Panc1 (cell line): Measurements from ENCODE around the gene ABCC1. TPM values are rescaled to one million over a fixed set of nuclear protein-coding genes. Genes with fewer than 3 reads are reported as not detected.

ENCODE experiments used
- ATAC-seq: fragments of 200-7000 bp; cut with Tn5 transposase; 2 replicates; pipeline ENCODE4 v1.9.1; 2020; ENCODE audit warnings: mild to moderate bottlenecking, moderate library complexity
- BruUV-seq: library from RNA; stranded (reverse); fragments of 400-500 nt; replicated peaks from 2 replicates; lab custom pipeline; 2021; lab: Mats Ljungman, UMichigan
- CTCF ChIA-PET: fragments of 300-600 bp; sonication (Branson Sonifier 250); formaldehyde crosslinking; loops from one replicate; lab custom pipeline; 2022; ENCODE audit warnings: antibody characterized with exemption; lab: Charles Lee
- POLR2A ChIA-PET: fragments of 300-600 bp; sonication (Branson Sonifier 250); formaldehyde crosslinking; loops from one replicate; lab custom pipeline; 2022; ENCODE audit warnings: antibody characterized with exemption; lab: Charles Lee
- DNase-seq: peaks from one replicate; pipeline ENCODE4 v3.0.0-alpha.2; 2010; ENCODE audit warnings: low read depth, low spot score
- H3K27ac ChIP-seq: 2 replicates; pipeline ENCODE4 v1.5.1; 2011; ENCODE audit warnings: mild to moderate bottlenecking, low read length, inconsistent platforms
- H3K27me3 ChIP-seq: fragments of 200-500 bp; sonication (Bioruptor generic); 2 replicates; pipeline ENCODE4 v1.6.0; 2014; ENCODE audit warnings: low read length, inconsistent platforms; ENCODE audit not compliant: control insufficient read depth, insufficient read depth
- H3K36me3 ChIP-seq: fragments of 200-500 bp; sonication (Bioruptor generic); 2 replicates; pipeline ENCODE4 v1.5.1; 2014; ENCODE audit warnings: inconsistent platforms, mild to moderate bottlenecking, low read length, moderate library complexity; ENCODE audit not compliant: control insufficient read depth, insufficient read depth
- H3K4me1 ChIP-seq: 2 replicates; pipeline ENCODE4 v1.5.1; 2011; ENCODE audit warnings: inconsistent platforms, mild to moderate bottlenecking, low read length, moderate library complexity; ENCODE audit not compliant: control insufficient read depth, insufficient read depth
- H3K4me3 ChIP-seq, 2 experiments: 2 replicates each; pipeline ENCODE4 v1.5.1; 2011 to 2012; ENCODE audit warnings: low read depth in 2 of 2, low read length in 2 of 2, mild to moderate bottlenecking in 2 of 2, inconsistent platforms in 1 of 2, moderate library complexity in 1 of 2
- H3K9me3 ChIP-seq: fragments of 200-500 bp; sonication (Bioruptor generic); 2 replicates; pipeline ENCODE4 v1.5.1; 2014; ENCODE audit warnings: low read depth, mild to moderate bottlenecking, inconsistent platforms, low read length, moderate library complexity; ENCODE audit not compliant: control insufficient read depth, insufficient read depth
- CTCF ChIP-seq: fragments of 450-650 bp; IDR thresholded peaks from 2 replicates; pipeline ENCODE4 v1.5.1; 2017; ENCODE audit warnings: mild to moderate bottlenecking
- POLR2AphosphoS5 ChIP-seq: IDR thresholded peaks from 2 replicates; pipeline ENCODE4 v1.6.1; 2012; ENCODE audit warnings: mild to moderate bottlenecking, low read depth, low read length, moderate library complexity
- SIN3A ChIP-seq: IDR thresholded peaks from 2 replicates; pipeline ENCODE4 v1.6.1; 2012; ENCODE audit warnings: low read depth, mild to moderate bottlenecking, low read length, moderate library complexity, borderline replicate concordance; ENCODE audit not compliant: insufficient read depth
- TCF7L2 ChIP-seq: IDR thresholded peaks from 2 replicates; pipeline ENCODE4 v1.6.1; 2011; ENCODE audit warnings: mild to moderate bottlenecking, low read depth, low read length, inconsistent platforms
- in situ Hi-C: cut with HindIII; loops from 2 replicates; pipeline ENCODE4 v1.10.0; 2016; ENCODE audit warnings: low sequenced_read_pairs, low pct_unique_long_range_greater_than_20kb
- intact Hi-C: fragments of 100-400 bp; cut with micrococcal nuclease; formaldehyde crosslinking; loops from one replicate; pipeline ENCODE4 v1.10.0; 2022; ENCODE audit not compliant: unreplicated experiment
- total RNA-seq: library from RNA; stranded (reverse); gene quantifications from one replicate; pipeline ENCODE4 v1.2.1, GENCODE V29; 2021; ENCODE audit not compliant: unreplicated experiment
- TF ChIP-seq, protein P1 (sequence below), 2 experiments: IDR thresholded peaks; 2 replicates each; pipeline ENCODE4 v1.6.1; 2011 to 2012; ENCODE audit warnings: low read depth in 2 of 2, control low read depth in 1 of 2, low read length in 1 of 2, mild to moderate bottlenecking in 1 of 2, moderate library complexity in 1 of 2; ENCODE audit not compliant: insufficient read depth in 1 of 2

The ABCC1 gene
- total RNA-seq, 1 experiment from 2014 or later, result 296 TPM

DNA sequence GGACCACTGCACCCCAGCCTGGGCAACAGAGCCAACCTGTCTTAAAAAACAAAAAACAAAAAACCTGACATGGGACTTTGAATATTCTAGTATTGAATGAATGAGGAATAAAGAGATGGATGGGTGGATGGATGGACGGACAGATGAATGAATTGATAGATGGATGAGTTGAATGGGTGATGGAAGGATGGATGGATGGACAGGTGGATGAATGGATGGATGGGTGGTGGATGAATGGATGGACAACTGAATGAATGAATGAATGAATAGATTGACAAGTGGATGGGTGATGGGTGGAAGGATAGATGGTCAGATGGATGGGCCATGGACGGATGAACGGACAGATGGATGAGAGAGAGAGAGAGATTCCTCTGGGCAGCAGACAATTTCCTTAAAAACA lies 38.2 kb upstream of the ABCC1 start:
- in situ Hi-C loops, result no loop called here
- no peaks in the 10 kb centered on the region for H3K9me3 ChIP-seq
- H3K4me3 ChIP-seq, result no peak overlapping the region
- POLR2A ChIA-PET, result no interaction called here
- ATAC-seq (no peak), DNase-seq (no peak)
- no peaks in the 10 kb centered on the region for H3K36me3 ChIP-seq
- intact Hi-C loops, result no loop called here
- no peaks in the 10 kb centered on the region for H3K27me3 ChIP-seq
- no peak overlapping the region for H3K27ac ChIP-seq
- no peaks in the 10 kb centered on the region for H3K4me1 ChIP-seq
- no TSS peak for BruUV-seq
- CTCF ChIA-PET, result no interaction called here
- no peak for TF ChIP-seq CTCF
- TF ChIP-seq SIN3A, result no peak
- TF ChIP-seq, protein P1, sequence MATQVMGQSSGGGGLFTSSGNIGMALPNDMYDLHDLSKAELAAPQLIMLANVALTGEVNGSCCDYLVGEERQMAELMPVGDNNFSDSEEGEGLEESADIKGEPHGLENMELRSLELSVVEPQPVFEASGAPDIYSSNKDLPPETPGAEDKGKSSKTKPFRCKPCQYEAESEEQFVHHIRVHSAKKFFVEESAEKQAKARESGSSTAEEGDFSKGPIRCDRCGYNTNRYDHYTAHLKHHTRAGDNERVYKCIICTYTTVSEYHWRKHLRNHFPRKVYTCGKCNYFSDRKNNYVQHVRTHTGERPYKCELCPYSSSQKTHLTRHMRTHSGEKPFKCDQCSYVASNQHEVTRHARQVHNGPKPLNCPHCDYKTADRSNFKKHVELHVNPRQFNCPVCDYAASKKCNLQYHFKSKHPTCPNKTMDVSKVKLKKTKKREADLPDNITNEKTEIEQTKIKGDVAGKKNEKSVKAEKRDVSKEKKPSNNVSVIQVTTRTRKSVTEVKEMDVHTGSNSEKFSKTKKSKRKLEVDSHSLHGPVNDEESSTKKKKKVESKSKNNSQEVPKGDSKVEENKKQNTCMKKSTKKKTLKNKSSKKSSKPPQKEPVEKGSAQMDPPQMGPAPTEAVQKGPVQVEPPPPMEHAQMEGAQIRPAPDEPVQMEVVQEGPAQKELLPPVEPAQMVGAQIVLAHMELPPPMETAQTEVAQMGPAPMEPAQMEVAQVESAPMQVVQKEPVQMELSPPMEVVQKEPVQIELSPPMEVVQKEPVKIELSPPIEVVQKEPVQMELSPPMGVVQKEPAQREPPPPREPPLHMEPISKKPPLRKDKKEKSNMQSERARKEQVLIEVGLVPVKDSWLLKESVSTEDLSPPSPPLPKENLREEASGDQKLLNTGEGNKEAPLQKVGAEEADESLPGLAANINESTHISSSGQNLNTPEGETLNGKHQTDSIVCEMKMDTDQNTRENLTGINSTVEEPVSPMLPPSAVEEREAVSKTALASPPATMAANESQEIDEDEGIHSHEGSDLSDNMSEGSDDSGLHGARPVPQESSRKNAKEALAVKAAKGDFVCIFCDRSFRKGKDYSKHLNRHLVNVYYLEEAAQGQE (IDR thresholded peaks at IDR 0.05; ENCODE audit: insufficient read depth in 1 of 2, low read depth in 2 of 2, low read length in 1 of 2), result no peak
- no peak for TF ChIP-seq POLR2AphosphoS5
- no peak for TF ChIP-seq TCF7L2

- H3K4me3 ChIP-seq, result no peak overlapping the region
- no peak for ATAC-seq
- POLR2A ChIA-PET, result no interaction called here
Measured at GRCh38 chr16:15913046-15913698, 36.2 kb upstream of the ABCC1 start.

More at GRCh38 chr16:15913046-15913698, 36.2 kb upstream of the ABCC1 start:
- no peaks in the 10 kb centered on the region for H3K9me3 ChIP-seq
- TF ChIP-seq CTCF, result no peak
- intact Hi-C loops, result no loop called here
- H3K4me1 ChIP-seq, result no peaks in the 10 kb centered on the region
- no peaks in the 10 kb centered on the region for H3K27me3 ChIP-seq
- H3K27ac ChIP-seq, result no peak overlapping the region
- BruUV-seq, result no TSS peak
- CTCF ChIA-PET, result no interaction called here
- in situ Hi-C loops, result no loop called here
- no peaks in the 10 kb centered on the region for H3K36me3 ChIP-seq
- DNase-seq, result no peak
